Measurements from ENCODE around the gene CNN2.

- TF ChIP-seq, protein P1, sequence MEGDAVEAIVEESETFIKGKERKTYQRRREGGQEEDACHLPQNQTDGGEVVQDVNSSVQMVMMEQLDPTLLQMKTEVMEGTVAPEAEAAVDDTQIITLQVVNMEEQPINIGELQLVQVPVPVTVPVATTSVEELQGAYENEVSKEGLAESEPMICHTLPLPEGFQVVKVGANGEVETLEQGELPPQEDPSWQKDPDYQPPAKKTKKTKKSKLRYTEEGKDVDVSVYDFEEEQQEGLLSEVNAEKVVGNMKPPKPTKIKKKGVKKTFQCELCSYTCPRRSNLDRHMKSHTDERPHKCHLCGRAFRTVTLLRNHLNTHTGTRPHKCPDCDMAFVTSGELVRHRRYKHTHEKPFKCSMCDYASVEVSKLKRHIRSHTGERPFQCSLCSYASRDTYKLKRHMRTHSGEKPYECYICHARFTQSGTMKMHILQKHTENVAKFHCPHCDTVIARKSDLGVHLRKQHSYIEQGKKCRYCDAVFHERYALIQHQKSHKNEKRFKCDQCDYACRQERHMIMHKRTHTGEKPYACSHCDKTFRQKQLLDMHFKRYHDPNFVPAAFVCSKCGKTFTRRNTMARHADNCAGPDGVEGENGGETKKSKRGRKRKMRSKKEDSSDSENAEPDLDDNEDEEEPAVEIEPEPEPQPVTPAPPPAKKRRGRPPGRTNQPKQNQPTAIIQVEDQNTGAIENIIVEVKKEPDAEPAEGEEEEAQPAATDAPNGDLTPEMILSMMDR (IDR thresholded peaks at IDR 0.05; ENCODE audit: poor library complexity, severe bottlenecking), result no peak
- TF ChIP-seq MXI1 (conservative IDR thresholded peaks at IDR 0.05; ENCODE audit: poor library complexity, severe bottlenecking) (no peak), EZH2 (IDR thresholded peaks at IDR 0.05; ENCODE audit: borderline replicate concordance, insufficient read depth, low read length, poor library complexity, severe bottlenecking) (no peak), SMC3 (conservative IDR thresholded peaks at IDR 0.05; ENCODE audit: poor library complexity) (no peak), EP300 (conservative IDR thresholded peaks at IDR 0.05; ENCODE audit: poor library complexity, severe bottlenecking) (no peak), RAD21 (conservative IDR thresholded peaks at IDR 0.05) (no peak), POLR2AphosphoS5 (IDR thresholded peaks at IDR 0.05) (no peak), TAF1 (IDR thresholded peaks at IDR 0.05; ENCODE audit: low read depth) (no peak)
- TF ChIP-seq, protein P2, sequence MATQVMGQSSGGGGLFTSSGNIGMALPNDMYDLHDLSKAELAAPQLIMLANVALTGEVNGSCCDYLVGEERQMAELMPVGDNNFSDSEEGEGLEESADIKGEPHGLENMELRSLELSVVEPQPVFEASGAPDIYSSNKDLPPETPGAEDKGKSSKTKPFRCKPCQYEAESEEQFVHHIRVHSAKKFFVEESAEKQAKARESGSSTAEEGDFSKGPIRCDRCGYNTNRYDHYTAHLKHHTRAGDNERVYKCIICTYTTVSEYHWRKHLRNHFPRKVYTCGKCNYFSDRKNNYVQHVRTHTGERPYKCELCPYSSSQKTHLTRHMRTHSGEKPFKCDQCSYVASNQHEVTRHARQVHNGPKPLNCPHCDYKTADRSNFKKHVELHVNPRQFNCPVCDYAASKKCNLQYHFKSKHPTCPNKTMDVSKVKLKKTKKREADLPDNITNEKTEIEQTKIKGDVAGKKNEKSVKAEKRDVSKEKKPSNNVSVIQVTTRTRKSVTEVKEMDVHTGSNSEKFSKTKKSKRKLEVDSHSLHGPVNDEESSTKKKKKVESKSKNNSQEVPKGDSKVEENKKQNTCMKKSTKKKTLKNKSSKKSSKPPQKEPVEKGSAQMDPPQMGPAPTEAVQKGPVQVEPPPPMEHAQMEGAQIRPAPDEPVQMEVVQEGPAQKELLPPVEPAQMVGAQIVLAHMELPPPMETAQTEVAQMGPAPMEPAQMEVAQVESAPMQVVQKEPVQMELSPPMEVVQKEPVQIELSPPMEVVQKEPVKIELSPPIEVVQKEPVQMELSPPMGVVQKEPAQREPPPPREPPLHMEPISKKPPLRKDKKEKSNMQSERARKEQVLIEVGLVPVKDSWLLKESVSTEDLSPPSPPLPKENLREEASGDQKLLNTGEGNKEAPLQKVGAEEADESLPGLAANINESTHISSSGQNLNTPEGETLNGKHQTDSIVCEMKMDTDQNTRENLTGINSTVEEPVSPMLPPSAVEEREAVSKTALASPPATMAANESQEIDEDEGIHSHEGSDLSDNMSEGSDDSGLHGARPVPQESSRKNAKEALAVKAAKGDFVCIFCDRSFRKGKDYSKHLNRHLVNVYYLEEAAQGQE (IDR thresholded peaks at IDR 0.05; ENCODE audit: borderline replicate concordance), result no peak
These were observed 49.3 kb upstream of the CNN2 start for GRCh38 chr19:977058-977464.

Measured in neural cell (in vitro differentiated cells).